MM.1S (cell line): ENCODE measurements around the gene PGGHG.

ENCODE experiments used
- CTCF ChIP-seq: fragments of 300-600 bp; sonication (generic); IDR thresholded peaks from 2 replicates; pipeline ENCODE4 v1.5.1; 2016; ENCODE audit warnings: antibody characterized with exemption, low read length, mixed read lengths
- EZH2 ChIP-seq: fragments of 300-600 bp; sonication (generic); optimal IDR thresholded peaks from 2 replicates; pipeline ENCODE3; 2017; ENCODE audit warnings: low read depth, mild to moderate bottlenecking, antibody characterized with exemption, low read length, mixed read lengths

GRCh38 chr11:303363-303762, 14.4 kb downstream of the PGGHG start:
- TF ChIP-seq CTCF (no peak), EZH2 (no peak)
